K562 treated with DMSO at 1 percent for 48 hours (cell line): ENCODE results near the gene SIGLEC6. TPM values are rescaled to one million over a fixed set of nuclear protein-coding genes. Genes with fewer than 3 reads are reported as not detected.

Experiments used
- total RNA-seq: library from RNA; unstranded; fragments of 300-600 nt; gene quantifications from 2 replicates; pipeline ENCODE4 v1.2.3, GENCODE V29; 2022; ENCODE audit warnings: low replicate concordance; ENCODE audit errors: extremely low read depth

Gene SIGLEC6
- not detected in 2 replicates for total RNA-seq

DNA sequence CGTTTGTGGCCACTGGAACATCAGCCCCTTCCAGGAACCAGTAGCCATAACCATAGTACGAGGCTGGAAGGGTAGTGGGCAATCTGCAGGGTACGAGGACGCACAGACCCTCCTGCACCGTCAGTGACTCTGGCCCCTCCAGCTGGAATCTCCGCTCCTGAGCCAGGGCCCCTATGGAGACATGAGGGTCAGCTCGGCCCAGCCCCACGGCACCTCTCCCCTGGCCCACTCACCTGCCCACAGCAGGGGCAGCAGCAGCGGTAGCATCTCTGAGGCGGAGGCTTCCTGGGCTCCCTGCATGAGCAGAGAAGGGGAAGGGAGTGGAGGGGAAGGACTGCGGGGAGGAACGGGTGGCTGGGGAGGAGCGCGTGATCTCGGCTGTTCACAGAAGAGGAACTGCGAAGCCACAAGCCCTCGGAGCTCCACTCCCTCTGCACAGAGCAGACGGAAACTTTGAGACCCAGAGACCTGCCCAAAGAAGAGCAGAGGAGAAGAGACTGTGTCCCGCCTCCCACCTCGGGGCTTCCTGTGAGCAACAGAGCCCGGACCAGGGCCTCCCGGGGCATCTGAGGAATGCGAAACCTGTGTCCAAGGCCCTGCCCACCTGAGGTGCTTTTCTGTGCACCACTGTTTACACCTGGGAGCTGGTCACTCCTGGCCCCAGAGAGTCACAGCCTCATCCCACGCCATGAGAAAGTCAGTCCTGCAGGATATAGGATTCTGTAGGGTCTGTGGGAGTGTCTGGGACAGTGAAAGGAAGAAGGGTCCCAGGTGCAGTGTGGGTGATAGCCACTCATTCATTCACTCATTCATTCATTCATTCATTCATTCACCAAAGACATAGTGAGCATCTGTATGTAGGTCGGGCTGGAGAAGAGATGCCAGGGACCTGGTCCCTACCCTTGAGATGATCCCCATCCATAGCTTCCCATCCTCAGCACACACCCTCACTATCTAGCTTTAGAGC, at the start of gene SIGLEC6:
Gene SIGLEC6, minus strand, starts transcription at position 322 of the 967 bp plus-strand sequence. Its CDS starts 22 bp downstream, at position 300.

DNA sequence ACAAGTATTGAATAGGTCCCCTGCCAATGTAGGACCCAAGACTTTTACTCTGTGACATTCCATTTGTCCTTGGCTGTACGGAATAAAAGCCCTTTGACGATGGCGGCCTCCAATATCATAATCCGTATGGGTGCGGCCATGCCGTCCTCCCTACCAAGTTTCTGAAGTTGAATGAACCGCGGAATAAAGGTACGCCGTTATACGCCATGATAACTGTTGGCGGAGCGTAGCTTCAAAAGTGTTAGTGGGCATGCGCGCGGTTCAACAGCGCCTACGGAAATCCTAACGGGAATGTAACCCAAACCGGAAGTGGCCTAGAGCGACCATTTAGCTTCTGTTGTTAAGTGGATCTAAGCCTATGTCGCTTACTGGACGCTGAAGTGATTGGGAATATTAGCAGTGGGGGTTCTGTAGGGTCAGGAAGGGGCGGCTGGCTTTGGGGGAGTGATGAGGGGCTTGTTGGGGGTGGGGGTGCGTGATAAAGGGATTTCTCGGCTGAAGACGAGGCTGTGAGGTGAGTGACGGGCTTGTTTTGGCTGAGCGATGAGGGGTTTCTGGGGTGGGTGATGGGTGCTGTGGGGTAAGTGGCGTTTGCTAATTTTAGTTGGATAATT, 39.6 kb upstream of the SIGLEC6 start, which contains the start of gene ZNF175:
Gene ZNF175, plus strand, starts transcription at position 322 of the 614 bp plus-strand sequence. CDS start 2,047 bp downstream, outside the sequence.

DNA sequence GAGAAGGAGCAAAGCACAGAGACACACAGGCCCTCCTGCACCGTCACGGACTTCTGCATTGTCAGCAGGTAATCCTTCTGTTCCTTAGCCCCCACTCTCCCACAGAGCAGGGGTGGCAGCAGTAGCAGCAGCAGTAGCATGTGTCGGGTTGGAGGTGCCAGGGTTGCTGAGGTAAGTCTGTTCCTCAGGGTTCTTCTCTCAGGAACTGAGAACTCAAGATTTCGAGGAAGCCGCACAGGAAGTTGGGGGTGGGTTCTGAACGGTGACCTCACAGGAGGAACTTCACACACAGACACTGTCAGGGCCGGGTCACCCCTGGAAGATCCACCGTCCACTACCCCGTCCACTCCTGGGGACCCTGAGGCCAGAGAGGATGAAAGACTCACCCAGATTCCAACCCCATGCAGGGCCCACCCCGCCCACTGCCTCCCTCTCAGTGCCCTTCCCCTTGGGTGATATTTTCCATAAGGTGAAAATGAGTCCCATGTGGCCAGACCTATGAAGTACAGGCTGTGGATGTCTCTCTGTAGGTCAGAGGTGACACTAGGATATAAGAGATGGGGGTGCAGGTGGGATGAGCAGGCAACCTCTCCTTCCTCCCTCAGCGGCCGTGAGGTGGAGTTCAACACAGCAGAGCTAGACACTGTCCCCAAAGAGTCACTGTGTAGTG, 29.7 kb downstream of the SIGLEC6 start, which contains the start of gene SIGLEC12:
Gene SIGLEC12, minus strand, starts transcription at position 207 of the 670 bp plus-strand sequence. Its CDS starts 67 bp downstream, at position 140.

DNA sequence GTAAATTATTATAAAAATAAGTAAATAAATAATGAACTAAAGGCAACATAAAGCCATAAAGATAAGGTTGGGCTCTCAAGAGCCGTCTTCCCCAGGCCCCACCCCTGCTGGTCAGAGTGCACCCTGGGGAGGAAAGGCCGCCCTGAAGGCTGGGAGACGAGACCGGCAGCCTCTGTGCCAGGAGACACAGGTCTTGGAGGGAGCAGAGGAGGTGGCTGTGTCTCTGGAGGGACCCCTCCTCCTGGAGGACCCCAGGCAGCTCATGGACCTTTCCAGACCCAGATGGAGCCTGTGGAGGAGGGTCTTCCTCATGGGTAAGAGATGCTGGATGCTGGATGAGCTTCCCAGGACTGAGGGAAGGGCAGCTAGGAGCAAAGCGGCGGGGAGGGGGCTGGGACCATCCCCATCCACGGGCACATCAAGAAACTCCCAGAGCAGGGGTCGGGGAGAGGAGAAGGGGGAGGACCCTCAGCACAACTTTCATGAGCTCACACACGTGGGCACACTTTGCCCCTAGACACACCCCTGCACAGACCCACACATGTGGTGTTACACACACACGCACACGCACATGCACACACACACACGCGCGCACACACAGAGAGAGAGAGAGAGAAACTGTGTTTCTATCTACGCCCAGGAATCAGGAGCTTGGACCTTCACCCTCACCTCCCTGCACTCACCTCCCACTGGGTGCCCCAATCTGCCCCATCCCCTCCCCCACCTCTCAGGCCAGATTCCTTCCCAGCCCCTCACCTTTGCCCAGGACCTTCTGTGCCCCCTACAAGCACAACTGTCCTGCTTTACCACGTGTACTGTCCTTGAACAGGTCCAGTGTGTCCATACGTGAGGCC, 52.9 kb downstream of the SIGLEC6 start, which contains the start of gene CEACAM18:
Gene CEACAM18, plus strand, starts transcription at position 159 of the 854 bp plus-strand sequence.

Other genes starting within 250 kb of the SIGLEC6 start
- gene IGLON5, start 220.0 kb downstream of the SIGLEC6 start, total RNA-seq = not detected in 2 replicates
- gene VSIG10L, start 189.5 kb downstream of the SIGLEC6 start, total RNA-seq = not detected in 2 replicates
- not detected in 2 replicates for gene ETFB, start 165.3 kb downstream of the SIGLEC6 start, total RNA-seq
- gene CLDND2, start 162.7 kb downstream of the SIGLEC6 start, total RNA-seq = not detected in 2 replicates
- not detected in 2 replicates for gene NKG7, start 159.0 kb downstream of the SIGLEC6 start, total RNA-seq
- not detected in 2 replicates for gene LIM2, start 143.7 kb downstream of the SIGLEC6 start, total RNA-seq
- gene C19orf84, start 141.1 kb downstream of the SIGLEC6 start, total RNA-seq = not detected in 2 replicates
- gene SIGLEC10, start 114.0 kb downstream of the SIGLEC6 start, total RNA-seq = not detected in 2 replicates
- gene SIGLEC8, start 73.2 kb downstream of the SIGLEC6 start, total RNA-seq = not detected in 2 replicates
- not detected in 2 replicates for gene CEACAM18, start 53.1 kb downstream of the SIGLEC6 start, total RNA-seq
- not detected in 2 replicates for gene SIGLEC12, start 29.9 kb downstream of the SIGLEC6 start, total RNA-seq
- gene ZNF175, start 39.6 kb upstream of the SIGLEC6 start, total RNA-seq = not detected in 2 replicates
- not detected in 2 replicates for gene SIGLEC5, start 98.7 kb upstream of the SIGLEC6 start, total RNA-seq
- gene SIGLEC14, start 115.2 kb upstream of the SIGLEC6 start, total RNA-seq = not detected in 2 replicates
- gene SPACA6, start 161.7 kb upstream of the SIGLEC6 start, total RNA-seq = not detected in 2 replicates
- gene HAS1, start 192.3 kb upstream of the SIGLEC6 start, total RNA-seq = not detected in 2 replicates
- not detected in 2 replicates for gene FPR1, start 220.2 kb upstream of the SIGLEC6 start, total RNA-seq
- not detected in 2 replicates for gene FPR2, start 229.5 kb upstream of the SIGLEC6 start, total RNA-seq